Limb (tissue), 2 donors: Measurements from ENCODE around the gene GABARAP.

ENCODE experiments used
- DNase-seq, 2 donors: peaks; one replicate each; pipeline ENCODE4 v3.0.0-alpha.2; 2016; ENCODE audit errors: extremely low spot score in 2 of 2

The GABARAP gene

GRCh38 chr17:7239091-7240027, 2.9 kb downstream of the GABARAP start, which contains the start of gene PHF23:
TSS of gene PHF23 (minus strand) at chr17:7239457. CDS start at chr17:7239279, 178 bp downstream.
- DNase-seq: peak; percentile 99 to 100

- peak in 1 of 2 donors; percentile 77 for DNase-seq
Measured at GRCh38 chr17:7238420-7239090, 3.7 kb downstream of the GABARAP start.

DNA sequence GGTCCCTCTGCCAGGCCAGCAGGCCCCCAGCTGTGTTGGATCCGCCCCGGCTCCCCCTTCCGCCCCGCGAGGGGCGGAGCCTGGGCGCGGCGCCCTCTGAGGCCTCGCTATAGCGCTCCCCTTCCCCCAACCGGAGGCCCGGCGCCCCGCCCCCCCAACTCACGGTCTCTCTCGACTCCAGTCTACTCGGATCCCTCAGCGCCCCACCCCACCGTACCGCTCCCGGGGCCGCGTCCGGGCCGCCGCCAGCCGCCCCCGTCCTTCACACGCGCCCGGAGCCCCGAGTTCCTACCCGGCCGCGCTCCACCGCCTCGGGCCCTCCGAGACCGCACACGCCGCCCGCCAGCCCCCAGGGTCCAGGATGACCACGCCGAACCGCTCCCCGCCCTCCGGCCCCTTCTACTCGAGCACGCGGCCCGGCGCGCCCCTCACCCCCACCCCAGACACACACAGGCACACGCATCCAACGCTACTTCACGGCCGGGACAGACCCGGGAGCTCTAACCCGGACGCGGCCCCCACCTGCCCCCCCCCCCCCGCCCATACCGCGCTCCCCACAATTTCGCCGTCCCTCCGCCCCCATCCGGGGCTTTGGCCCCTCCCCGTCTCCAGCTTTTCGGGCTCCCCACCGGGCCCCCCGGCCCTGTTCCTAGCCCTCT, 4.4 kb downstream of the GABARAP start:
- DNase-seq: peak in 1 of 2 donors; percentile 88

GRCh38 chr17:7237266-7237760, 4.9 kb downstream of the GABARAP start:
- DNase-seq: no peak

DNA sequence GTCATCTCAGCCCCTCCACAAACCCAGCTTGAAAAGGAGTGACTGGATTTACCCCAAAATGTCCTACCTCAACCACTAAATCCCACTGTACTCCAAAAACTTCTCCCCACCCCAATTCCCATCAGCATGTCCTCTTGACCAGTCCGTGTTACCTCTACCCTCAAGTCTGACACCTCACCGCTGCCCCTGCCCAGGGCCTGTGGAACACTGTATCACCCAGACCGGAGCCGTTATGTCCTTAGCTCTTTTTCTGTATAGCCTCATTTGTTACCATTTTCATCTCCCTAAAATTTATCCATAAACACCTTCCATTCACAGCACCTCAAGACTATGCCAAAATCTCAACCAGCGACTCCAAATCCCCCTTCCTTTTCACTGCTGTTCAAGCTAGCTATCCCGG, 5.4 kb downstream of the GABARAP start:
- no peak for DNase-seq

DNA sequence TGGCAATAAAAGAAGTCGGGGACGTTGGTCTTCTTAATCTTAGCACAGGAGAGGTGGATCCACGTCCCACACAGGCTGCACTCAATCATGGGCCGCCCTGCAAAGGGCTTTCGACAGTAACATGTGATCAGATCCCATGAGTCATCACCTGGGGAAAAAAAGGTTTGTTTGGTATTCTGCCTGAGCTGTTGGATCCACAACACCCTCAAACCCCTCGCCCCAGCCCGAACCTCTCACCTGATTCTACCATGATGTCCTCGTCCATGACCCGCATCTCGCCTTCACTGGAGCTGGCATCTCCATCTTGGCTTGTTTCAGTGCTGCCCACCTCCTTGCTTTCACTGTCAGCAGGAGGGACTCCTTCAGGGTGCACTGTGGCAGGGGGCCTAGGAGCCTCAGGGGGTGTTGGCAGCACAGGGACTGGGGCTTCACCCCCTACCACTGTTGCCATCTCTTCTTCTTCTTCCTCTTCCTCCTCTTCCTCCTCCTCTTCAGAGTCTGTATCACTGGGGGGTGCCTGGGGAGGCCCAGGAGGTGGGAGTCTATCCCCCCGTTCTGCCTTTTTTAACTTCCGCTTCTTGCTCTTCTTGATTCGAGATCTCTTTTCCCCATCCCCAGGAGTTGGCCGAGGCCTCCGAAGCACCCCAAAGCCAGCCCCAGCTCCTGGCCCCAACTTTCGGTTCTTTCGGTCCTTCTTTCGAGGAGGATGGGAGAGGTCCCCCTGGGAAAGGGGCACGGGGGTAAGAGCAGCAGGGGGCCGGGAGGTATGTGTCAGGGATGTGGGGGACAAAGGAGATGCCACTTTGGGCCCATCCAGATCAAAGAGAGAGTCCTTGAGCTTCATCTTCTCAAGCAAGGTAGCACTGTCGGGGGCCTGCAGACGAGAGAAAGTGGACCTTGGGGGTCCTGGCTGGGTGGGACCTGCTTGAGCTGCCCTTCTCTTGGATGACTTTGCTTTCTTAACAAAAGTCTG, 6.3 kb downstream of the GABARAP start:
- no peak for DNase-seq

DNA sequence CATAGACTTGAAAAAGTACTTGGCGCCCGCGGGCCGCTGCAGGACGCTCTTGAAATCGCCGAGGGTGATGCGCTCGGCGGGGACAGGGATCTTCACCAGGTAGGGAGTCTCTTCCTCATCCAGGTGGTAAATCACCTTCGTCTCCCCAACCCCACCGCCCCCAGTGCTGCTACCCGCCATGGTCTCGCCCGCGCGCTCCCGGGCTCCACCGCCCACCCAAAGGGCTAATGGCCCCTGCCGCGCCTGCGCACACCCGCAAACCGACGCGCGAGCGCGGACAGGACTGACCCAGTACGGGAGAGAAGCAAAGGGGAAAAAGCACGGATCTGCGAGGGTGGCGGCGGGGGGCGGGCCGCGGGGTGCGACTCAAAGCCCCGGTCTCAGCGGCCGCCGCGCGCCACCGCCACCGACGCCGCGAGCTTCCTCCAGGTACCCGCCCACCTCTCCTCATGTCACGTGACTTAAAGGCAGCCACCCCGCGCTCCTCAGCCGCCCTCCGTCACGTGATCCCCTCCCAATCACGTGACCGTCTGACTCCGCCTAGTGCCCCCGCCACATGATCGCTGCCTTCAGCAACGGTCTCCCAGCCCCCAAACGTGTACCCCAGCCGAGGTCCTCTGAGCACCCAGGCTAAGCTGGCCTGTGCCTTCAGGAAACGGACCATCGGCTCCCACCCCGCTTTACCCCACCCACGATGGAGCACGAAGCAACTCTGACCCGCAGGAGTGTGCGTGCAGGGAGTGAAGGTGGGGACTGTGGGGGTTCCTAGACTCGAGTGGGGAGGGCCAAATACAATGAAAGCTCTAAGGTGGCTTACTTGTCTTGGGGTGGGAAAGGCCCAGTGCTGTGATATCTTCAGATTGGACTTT, 7.9 kb downstream of the GABARAP start, which contains the start of gene DVL2:
Gene DVL2, minus strand, starts transcription at position 435 of the 869 bp plus-strand sequence. Its CDS starts 255 bp downstream, at position 180.
- peak; percentile 96 to 98 for DNase-seq

GRCh38 chr17:7233701-7234082, 8.6 kb downstream of the GABARAP start:
- DNase-seq: no peak

DNA sequence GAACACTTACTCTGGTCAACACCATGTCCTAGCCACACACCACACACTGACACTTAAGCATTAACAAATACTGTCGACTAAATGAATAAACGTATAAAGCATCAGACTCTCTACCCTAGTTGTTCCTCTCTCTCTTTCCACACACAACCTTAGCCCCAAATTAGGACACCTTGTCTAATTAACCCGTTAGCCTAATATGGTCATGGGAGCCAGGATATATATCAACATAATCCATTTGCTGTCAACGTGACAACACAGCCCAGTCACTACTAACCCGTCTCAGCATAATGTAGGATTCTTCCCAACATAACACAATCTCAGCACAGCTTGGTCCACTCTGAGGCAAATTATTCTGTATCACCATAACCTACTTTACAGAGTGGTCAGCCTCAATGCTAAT, 10.1 kb downstream of the GABARAP start:
- no peak for DNase-seq

DNA sequence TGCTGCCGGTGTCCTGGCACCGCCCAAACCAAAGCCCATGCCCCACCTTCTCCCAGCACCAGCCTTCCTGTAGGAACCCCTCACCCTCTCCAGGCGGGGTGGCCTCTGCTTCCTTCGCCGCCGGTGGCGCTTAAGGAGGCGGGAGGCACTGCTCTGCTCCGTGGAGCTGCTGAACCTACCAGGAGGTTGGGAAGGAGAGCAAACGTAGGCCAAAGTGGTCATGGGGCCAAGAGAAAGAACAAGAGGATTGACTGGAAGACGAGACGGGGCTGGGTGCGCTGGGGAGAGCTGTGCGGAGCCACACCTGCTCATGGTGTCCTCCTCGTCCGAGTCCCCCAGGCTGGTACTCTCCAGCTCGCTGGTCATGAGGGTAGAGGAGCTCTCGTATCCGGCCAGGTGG, 12.7 kb downstream of the GABARAP start:
- DNase-seq: no peak

- DNase-seq: no peak
Measured at GRCh38 chr17:7228920-7229319, 13.3 kb downstream of the GABARAP start.

DNA sequence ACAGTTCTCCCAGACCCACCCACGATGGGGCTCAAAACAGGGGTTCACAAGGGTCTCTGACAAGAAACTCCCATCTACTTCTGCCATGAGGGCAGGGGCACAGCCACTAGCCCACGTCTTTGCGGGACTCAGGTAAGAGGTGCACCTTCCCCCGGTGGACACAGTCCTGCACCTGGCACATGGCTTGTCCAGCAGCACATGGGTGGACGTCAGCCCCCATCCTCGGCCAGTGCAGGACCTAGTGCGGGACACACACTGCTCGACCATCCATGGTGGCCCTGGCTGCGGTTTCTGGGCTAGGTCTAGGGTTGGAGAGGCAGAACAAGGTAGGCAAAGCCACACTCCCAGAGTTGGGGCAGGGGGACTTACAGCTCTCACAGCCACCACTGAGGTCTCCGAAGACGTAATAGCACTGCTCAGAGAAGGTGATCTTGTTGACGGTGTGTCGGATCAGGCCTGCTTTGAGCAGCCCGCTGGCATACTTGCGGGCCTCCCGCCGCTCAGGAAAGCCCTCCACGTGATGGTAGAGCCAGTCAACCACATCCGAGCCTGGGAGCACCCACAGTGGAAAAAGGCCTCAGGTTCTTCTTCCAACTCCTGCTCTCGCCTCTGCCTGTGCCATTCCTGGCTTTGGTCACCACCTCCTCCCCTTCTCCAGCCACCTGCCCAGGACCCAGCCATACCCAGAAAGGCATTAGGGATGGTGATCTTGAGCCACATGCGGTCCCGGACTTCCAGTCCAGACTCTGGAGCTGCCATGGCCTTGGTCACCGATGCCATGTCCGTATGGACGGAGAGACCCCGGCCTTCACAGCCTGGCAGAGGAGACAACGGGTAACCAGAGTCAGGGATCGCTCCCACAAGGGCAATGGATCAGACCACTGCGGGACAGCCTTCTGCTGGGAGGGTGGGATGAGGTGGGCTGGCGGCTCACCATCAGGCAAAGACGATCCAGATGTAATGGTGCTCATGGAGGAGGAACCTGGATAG, 15.2 kb downstream of the GABARAP start:
- DNase-seq: no peak

- DNase-seq: no peak
Measured at GRCh38 chr17:7225711-7226331, 16.4 kb downstream of the GABARAP start.

- no peak for DNase-seq
Measured at GRCh38 chr17:7224661-7225111, 17.6 kb downstream of the GABARAP start.

GRCh38 chr17:7224110-7224509, 18.1 kb downstream of the GABARAP start:
- DNase-seq: no peak

DNA sequence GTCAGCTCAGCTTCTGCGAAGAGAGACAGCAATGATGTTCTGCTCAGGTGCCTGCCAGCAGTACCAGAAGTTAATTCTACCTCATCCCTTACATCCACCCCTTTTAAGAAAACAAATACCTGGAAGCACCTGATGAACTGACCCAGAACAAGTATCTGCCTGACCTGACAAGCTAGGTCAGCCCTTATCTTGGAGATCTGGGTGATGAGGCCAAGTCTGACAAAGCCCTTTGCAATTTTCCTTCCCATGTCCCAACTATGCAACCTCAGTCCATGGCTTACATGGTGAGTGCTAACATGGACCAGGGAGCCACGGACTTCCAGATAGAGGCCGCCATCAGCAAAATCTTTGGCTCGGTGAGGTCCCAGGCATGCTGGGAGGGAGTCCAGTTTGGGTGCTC, 18.9 kb downstream of the GABARAP start:
- no peak for DNase-seq

DNA sequence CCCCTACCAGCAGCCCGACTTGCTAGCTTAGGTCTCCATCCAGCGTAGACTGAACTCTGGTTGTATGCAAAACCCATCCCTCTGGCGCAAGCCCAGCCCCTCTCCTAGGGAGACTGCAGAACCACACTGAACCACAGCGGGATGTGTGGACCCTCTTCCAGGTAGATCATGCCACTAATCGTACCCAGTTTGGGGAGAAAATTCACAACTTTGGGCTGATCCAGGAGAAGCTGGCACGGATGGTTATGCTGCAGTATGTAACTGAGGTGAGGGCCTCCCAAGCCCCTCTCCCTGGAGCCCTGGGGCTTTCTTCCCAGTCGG, 19.3 kb downstream of the GABARAP start:
- no peak for DNase-seq
